Caco-2 (cell line): Measurements from ENCODE around the gene TAF6. TPM values are rescaled to one million over a fixed set of nuclear protein-coding genes. Genes with fewer than 3 reads are reported as not detected.

ENCODE experiments used
- BruUV-seq: library from RNA; stranded (reverse); fragments of 400-500 nt; replicated peaks from 2 replicates; lab custom pipeline; 2021; lab: Mats Ljungman, UMichigan
- CTCF ChIA-PET: fragments of 300-600 bp; sonication (Branson Sonifier 250); formaldehyde crosslinking; loops from one replicate; lab custom pipeline; 2022; ENCODE audit warnings: antibody characterized with exemption; lab: Charles Lee
- POLR2A ChIA-PET: fragments of 300-600 bp; sonication (Branson Sonifier 250); formaldehyde crosslinking; loops from one replicate; lab custom pipeline; 2022; ENCODE audit warnings: antibody characterized with exemption; lab: Charles Lee
- DNase-seq, 2 experiments: peaks; one replicate each; pipeline versions ENCODE4 v3.0.0 to v3.0.0-alpha.2; 2020 to 2022
- H3K27me3 ChIP-seq: replicated peaks from 2 replicates; pipeline ENCODE4 v1.6.0; 2011; ENCODE audit warnings: low read length; ENCODE audit not compliant: control insufficient read depth, insufficient read depth
- H3K36me3 ChIP-seq: 2 replicates; pipeline ENCODE4 v1.5.1; 2011; ENCODE audit warnings: low read length; ENCODE audit not compliant: control insufficient read depth, insufficient read depth
- H3K4me1 ChIP-seq: fragments of 250-450 bp; sonication (Bioruptor Pico); 2 replicates; pipeline ENCODE4 v1.5.1; 2020; ENCODE audit warnings: mild to moderate bottlenecking
- H3K4me3 ChIP-seq: 2 replicates; pipeline ENCODE4 v1.5.1; 2011; ENCODE audit warnings: low read depth, mild to moderate bottlenecking, control low read depth, low read length
- H3K9me3 ChIP-seq: fragments of 250-450 bp; sonication (Bioruptor Pico); 2 replicates; pipeline ENCODE4 v1.5.1; 2020; ENCODE audit warnings: mild to moderate bottlenecking, moderate library complexity
- H3K27ac Mint-ChIP-seq: one replicate; pipeline ENCODE4 v1.8.0; 2022; ENCODE audit warnings: mixed read lengths; ENCODE audit not compliant: unreplicated experiment
- H3K27me3 Mint-ChIP-seq: one replicate; pipeline ENCODE4 v1.8.0; 2022; ENCODE audit warnings: mixed read lengths; ENCODE audit not compliant: insufficient read depth, unreplicated experiment
- H3K36me3 Mint-ChIP-seq: one replicate; pipeline ENCODE4 v1.8.0; 2022; ENCODE audit warnings: mild to moderate bottlenecking, mixed read lengths; ENCODE audit not compliant: insufficient read depth, unreplicated experiment
- H3K4me1 Mint-ChIP-seq: one replicate; pipeline ENCODE4 v1.8.0; 2022; ENCODE audit warnings: low read depth, mixed read lengths; ENCODE audit not compliant: unreplicated experiment
- H3K4me3 Mint-ChIP-seq: one replicate; pipeline ENCODE4 v1.8.0; 2022; ENCODE audit warnings: mild to moderate bottlenecking, moderate library complexity, mixed read lengths; ENCODE audit not compliant: unreplicated experiment
- H3K9me3 Mint-ChIP-seq: one replicate; pipeline ENCODE4 v1.8.0; 2022; ENCODE audit warnings: mixed read lengths; ENCODE audit not compliant: unreplicated experiment
- intact Hi-C: fragments of 100-400 bp; cut with micrococcal nuclease; formaldehyde crosslinking; loops from one replicate; pipeline ENCODE4 v1.10.0; 2022; ENCODE audit not compliant: unreplicated experiment
- microRNA-seq: library from miRNA; unstranded; fragments of <30 nt; microRNA quantifications from one replicate; pipeline ENCODE4 v1.2.0, GENCODE V29; 2022
- total RNA-seq: library from RNA; stranded (reverse); gene quantifications from 2 replicates; pipeline ENCODE4 v1.2.3, GENCODE V29; 2022
- TF ChIP-seq, protein P1 (sequence below), 2 experiments: fragments of 200-600 bp in 1 of 2; IDR thresholded peaks; 1 replicate in 1 of 2; 2 replicates in 1 of 2; pipeline versions ENCODE4 v1.5.1 to v1.8.0; 2011 to 2022; ENCODE audit warnings: antibody characterized with exemption in 1 of 2, control low read depth in 1 of 2, inconsistent platforms in 1 of 2, low read depth in 1 of 2, low read length in 1 of 2, mild to moderate bottlenecking in 1 of 2, moderate library complexity in 1 of 2; ENCODE audit not compliant: insufficient read depth in 1 of 2, severe bottlenecking in 1 of 2, unreplicated experiment in 1 of 2

TAF6 gene
- total RNA-seq, 1 experiment from 2014 or later, result 81.2 TPM

DNA sequence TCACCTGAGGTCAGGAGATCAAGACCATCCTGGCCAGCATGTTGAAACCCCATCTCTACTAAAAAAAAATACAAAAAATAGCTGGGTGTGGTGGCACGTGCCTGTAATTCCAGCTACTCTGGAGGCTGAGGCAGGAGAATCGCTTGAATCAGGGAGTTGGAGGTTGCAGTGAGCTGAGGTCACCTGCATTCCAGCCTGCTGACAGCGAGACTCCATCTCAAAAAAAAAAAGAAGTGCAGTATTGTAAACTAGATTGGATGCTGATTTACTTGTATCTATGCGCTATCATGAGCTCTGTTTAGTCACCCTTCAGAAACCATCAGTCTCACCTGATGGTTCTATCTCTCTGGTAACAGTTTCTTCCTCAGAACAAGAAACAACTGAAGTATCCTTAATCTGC lies 55.8 kb downstream of the TAF6 start:
- peaks cover 66% of the 10 kb centered on the region for H3K36me3 Mint-ChIP-seq
- CTCF ChIA-PET, result interaction anchor here (1.4 kb wide), 1 partner anchor 69 kb away, joined by 4 read pairs; no protein-coding TSS in a partner anchor
- BruUV-seq, result no TSS peak
- POLR2A ChIA-PET, result interaction anchor here (0.5 kb wide), 1 partner anchor 1382 kb away, joined by 7 read pairs; no protein-coding TSS in a partner anchor
- no peak overlapping the region for H3K4me3 ChIP-seq
- H3K4me3 Mint-ChIP-seq, result no peak overlapping the region
- H3K27me3 Mint-ChIP-seq, result no peaks in the 10 kb centered on the region
- H3K9me3 ChIP-seq, result no peaks in the 10 kb centered on the region
- H3K9me3 Mint-ChIP-seq, result no peaks in the 10 kb centered on the region
- H3K36me3 ChIP-seq, result no peaks in the 10 kb centered on the region; the same call in 1 of the 2 replicates
- no peaks in the 10 kb centered on the region; the same call in 1 of the 2 replicates for H3K4me1 ChIP-seq
- no peak for DNase-seq
- no peaks in the 10 kb centered on the region for H3K4me1 Mint-ChIP-seq
- no peaks in the 10 kb centered on the region for H3K27me3 ChIP-seq
- H3K27ac Mint-ChIP-seq, result no peak overlapping the region
- intact Hi-C loops, result no loop called here
- TF ChIP-seq, protein P1, sequence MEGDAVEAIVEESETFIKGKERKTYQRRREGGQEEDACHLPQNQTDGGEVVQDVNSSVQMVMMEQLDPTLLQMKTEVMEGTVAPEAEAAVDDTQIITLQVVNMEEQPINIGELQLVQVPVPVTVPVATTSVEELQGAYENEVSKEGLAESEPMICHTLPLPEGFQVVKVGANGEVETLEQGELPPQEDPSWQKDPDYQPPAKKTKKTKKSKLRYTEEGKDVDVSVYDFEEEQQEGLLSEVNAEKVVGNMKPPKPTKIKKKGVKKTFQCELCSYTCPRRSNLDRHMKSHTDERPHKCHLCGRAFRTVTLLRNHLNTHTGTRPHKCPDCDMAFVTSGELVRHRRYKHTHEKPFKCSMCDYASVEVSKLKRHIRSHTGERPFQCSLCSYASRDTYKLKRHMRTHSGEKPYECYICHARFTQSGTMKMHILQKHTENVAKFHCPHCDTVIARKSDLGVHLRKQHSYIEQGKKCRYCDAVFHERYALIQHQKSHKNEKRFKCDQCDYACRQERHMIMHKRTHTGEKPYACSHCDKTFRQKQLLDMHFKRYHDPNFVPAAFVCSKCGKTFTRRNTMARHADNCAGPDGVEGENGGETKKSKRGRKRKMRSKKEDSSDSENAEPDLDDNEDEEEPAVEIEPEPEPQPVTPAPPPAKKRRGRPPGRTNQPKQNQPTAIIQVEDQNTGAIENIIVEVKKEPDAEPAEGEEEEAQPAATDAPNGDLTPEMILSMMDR (IDR thresholded peaks at IDR 0.05; ENCODE audit: insufficient read depth in 1 of 2, low read depth in 1 of 2, low read length in 1 of 2, severe bottlenecking in 1 of 2, unreplicated experiment in 1 of 2), result no peak

DNA sequence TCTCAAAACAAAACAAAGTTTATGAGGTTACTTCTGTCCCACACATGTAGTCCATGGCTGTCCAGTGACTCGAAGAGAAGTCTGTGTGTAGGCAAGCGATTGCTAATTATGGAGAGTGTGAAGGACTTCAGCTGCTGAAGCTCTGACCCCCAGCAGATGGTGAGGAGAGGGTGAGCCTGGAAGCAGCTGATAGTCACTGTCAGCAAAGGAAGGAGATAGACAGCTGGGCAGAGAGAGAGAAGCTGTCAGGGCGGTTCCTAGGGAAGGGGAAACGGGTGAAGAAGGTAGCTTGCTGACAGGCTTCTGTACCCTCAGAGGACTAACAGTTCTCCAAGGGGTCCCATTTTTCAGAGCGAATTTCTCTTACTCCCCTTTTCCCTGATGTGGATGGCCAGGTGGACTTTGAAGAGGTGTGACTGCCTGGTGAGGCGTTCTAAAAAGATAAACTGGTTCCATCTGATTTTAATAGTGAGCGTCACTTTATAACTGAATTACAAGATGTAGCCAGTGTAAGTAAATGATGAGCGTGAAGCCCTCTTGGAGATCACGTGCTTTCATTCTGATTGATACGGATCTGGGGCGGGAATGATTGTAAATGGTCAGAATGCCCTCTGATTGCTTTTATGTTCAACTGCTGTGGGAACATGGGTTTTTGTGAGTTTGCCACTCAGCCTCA lies 57.5 kb downstream of the TAF6 start:
- Histone ChIP-seq H3K4me1 (no peaks in the 10 kb centered on the region; the same call in 1 of the 2 replicates), H3K27me3 (no peaks in the 10 kb centered on the region), H3K4me3 (no peak overlapping the region), H3K9me3 (no peaks in the 10 kb centered on the region), H3K36me3 (peaks cover 2% of the 10 kb centered on the region)
- TF ChIP-seq, protein P1 (IDR thresholded peaks at IDR 0.05; ENCODE audit: insufficient read depth in 1 of 2, low read depth in 1 of 2, low read length in 1 of 2, severe bottlenecking in 1 of 2, unreplicated experiment in 1 of 2), result no peak
- Mint-ChIP-seq H3K27me3 (no peaks in the 10 kb centered on the region), H3K9me3 (no peaks in the 10 kb centered on the region), H3K4me3 (no peak overlapping the region), H3K4me1 (no peaks in the 10 kb centered on the region), H3K27ac (no peak overlapping the region), H3K36me3 (peaks cover 77% of the 10 kb centered on the region)
- ChIA-PET POLR2A (no interaction called here), CTCF (no interaction called here)
- no TSS peak for BruUV-seq
- intact Hi-C loops, result no loop called here
- no peak for DNase-seq

- no peak for DNase-seq
- peaks cover 71% of the 10 kb centered on the region for H3K36me3 Mint-ChIP-seq
- intact Hi-C loops, result no loop called here
- ChIA-PET POLR2A (no interaction called here), CTCF (no interaction called here)
- Histone ChIP-seq H3K36me3 (peaks cover 2% of the 10 kb centered on the region), H3K4me3 (no peak overlapping the region), H3K27me3 (no peaks in the 10 kb centered on the region), H3K9me3 (no peaks in the 10 kb centered on the region), H3K4me1 (no peaks in the 10 kb centered on the region)
- H3K4me3 Mint-ChIP-seq, result no peak overlapping the region
- H3K9me3 Mint-ChIP-seq, result no peaks in the 10 kb centered on the region
- H3K4me1 Mint-ChIP-seq, result no peaks in the 10 kb centered on the region
- BruUV-seq, result no TSS peak
- H3K27ac Mint-ChIP-seq, result no peak overlapping the region
- TF ChIP-seq, protein P1 (IDR thresholded peaks at IDR 0.05; ENCODE audit: insufficient read depth in 1 of 2, low read depth in 1 of 2, low read length in 1 of 2, severe bottlenecking in 1 of 2, unreplicated experiment in 1 of 2), result no peak
- H3K27me3 Mint-ChIP-seq, result no peaks in the 10 kb centered on the region
These were observed 59.9 kb downstream of the TAF6 start for GRCh38 chr7:100059251-100059739.

Small RNAs within 50 kb of the gene (microRNA-seq; reads per million reads assigned to microRNA genes)
- gene MIR106B, result 3,797 reads per million, percentile 95 among the genes with 10 or more reads in this experiment
- gene MIR25, result 563 reads per million, percentile 83 among the genes with 10 or more reads in this experiment
- not detected for gene MIR4658
- 11,106 reads per million, percentile 98 among the genes with 10 or more reads in this experiment for gene MIR93

Other genes with a start within 250 kb of the TAF6 start
- gene OR2AE1, start 242.3 kb downstream of the TAF6 start, total RNA-seq, result not detected in 2 replicates
- 22.5 and 25.6 TPM in 2 replicates for gene TRIM4, start 199.8 kb downstream of the TAF6 start, total RNA-seq
- 0.27 TPM in 1 of 2 replicates, not detected in the other for gene GJC3, start 189.7 kb downstream of the TAF6 start, total RNA-seq
- not detected in 2 replicates for gene AZGP1, start 143.3 kb downstream of the TAF6 start, total RNA-seq
- gene ZKSCAN1, start 103.8 kb downstream of the TAF6 start, total RNA-seq, result 44.8 and 47.5 TPM in 2 replicates
- gene ZSCAN21, start 69.6 kb downstream of the TAF6 start, total RNA-seq, result 15.2 and 16.7 TPM in 2 replicates
- gene ZNF3, start 37.6 kb downstream of the TAF6 start, total RNA-seq, result 37.8 and 41.1 TPM in 2 replicates
- 142 and 150 TPM in 2 replicates for gene COPS6, start 30.4 kb downstream of the TAF6 start, total RNA-seq
- gene MCM7, start 18.0 kb downstream of the TAF6 start, total RNA-seq, result 227 and 240 TPM in 2 replicates
- gene AP4M1, start 17.7 kb downstream of the TAF6 start, total RNA-seq, result 14.9 and 16.2 TPM in 2 replicates
- gene CNPY4, start 276 bp upstream of the TAF6 start, total RNA-seq, result 8.8 and 10.1 TPM in 2 replicates
- gene MBLAC1, start 7.6 kb upstream of the TAF6 start, total RNA-seq, result 3.2 and 3.7 TPM in 2 replicates
- 107 and 110 TPM in 2 replicates for gene LAMTOR4, start 29.6 kb upstream of the TAF6 start, total RNA-seq
- gene TRAPPC14, start 39.4 kb upstream of the TAF6 start, total RNA-seq, result 23.2 and 23.5 TPM in 2 replicates
- gene GAL3ST4, start 49.3 kb upstream of the TAF6 start, total RNA-seq, result 0.56 and 0.88 TPM in 2 replicates
- 5.0 and 9.7 TPM in 2 replicates for gene GPC2, start 58.0 kb upstream of the TAF6 start, total RNA-seq
- 1.3 TPM in 2 replicates for gene STAG3, start 58.6 kb upstream of the TAF6 start, total RNA-seq
- gene PVRIG, start 100.6 kb upstream of the TAF6 start, total RNA-seq, result not detected in 2 replicates
- gene SPDYE3, start 188.3 kb upstream of the TAF6 start, total RNA-seq, result not detected in 2 replicates
- gene PILRB, start 238.8 kb upstream of the TAF6 start, total RNA-seq, result 53.4 and 58.9 TPM in 2 replicates